ENCODE measurements around the gene SEMA3F.

DNA sequence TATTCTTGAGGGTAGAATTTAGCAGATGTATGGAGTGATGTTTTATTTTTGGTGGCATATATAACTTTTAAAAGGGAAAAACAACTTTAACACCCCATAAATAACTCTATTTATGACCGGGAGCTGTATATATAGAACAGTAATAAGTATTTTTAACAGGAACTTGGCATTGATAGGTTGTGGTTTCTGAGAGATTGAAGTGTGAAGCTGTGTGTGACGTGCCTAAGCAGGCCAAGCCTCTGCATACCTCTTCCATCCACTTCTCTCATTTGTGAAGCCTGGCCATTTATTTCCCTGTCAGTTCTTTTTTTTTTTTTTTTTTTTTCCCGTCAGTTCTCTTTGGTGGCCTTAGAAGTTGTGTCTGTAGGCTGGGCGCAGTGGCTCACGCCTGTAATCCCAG, 43.4 kb upstream of the SEMA3F start:
- TF ChIP-seq, protein P1, sequence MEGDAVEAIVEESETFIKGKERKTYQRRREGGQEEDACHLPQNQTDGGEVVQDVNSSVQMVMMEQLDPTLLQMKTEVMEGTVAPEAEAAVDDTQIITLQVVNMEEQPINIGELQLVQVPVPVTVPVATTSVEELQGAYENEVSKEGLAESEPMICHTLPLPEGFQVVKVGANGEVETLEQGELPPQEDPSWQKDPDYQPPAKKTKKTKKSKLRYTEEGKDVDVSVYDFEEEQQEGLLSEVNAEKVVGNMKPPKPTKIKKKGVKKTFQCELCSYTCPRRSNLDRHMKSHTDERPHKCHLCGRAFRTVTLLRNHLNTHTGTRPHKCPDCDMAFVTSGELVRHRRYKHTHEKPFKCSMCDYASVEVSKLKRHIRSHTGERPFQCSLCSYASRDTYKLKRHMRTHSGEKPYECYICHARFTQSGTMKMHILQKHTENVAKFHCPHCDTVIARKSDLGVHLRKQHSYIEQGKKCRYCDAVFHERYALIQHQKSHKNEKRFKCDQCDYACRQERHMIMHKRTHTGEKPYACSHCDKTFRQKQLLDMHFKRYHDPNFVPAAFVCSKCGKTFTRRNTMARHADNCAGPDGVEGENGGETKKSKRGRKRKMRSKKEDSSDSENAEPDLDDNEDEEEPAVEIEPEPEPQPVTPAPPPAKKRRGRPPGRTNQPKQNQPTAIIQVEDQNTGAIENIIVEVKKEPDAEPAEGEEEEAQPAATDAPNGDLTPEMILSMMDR (IDR thresholded peaks at IDR 0.05) = no peak
- TF ChIP-seq POLR2A (IDR thresholded peaks at IDR 0.05) = no peak

Data from right lobe of liver (tissue), 4 donors.